ENCODE results near the gene AQP1.

DNA sequence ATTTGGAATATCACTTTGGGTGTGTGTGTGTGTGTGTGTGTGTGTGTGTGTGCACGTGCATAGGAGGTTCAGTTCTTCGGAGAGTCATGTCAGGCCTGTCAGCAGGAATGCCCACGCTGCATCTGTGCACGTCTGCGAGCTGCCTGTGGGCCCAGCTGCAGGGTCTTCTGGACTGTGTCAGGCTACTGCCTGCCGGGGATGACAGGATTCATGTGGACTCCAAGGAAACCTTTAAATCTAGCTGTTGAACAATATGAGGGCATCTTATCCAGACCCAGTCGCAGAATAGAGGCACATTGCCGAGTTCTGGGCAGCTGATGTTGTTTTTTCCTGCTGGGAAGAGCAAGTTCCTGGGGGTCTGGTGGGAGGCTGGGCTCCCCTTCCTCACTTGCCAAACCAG is 19.0 kb downstream of the AQP1 start:
- TF ChIP-seq STAG1 (CRISPR knock-in tag; IDR thresholded peaks at IDR 0.05) (no peak), ZNF354B (CRISPR knock-in tag; IDR thresholded peaks at IDR 0.05) (no peak), POLR2A (IDR thresholded peaks at IDR 0.05; ENCODE audit: insufficient read depth in 1 of 2, low read depth in 2 of 2, low read length in 2 of 2) (no peak), ZNF709 (CRISPR knock-in tag; IDR thresholded peaks at IDR 0.05) (no peak), ZFX (CRISPR knock-in tag; IDR thresholded peaks at IDR 0.05; ENCODE audit: low read depth) (no peak), KDM5A (IDR thresholded peaks at IDR 0.05; ENCODE audit: borderline replicate concordance, low read length) (no peak)
- TF ChIP-seq, protein P1, sequence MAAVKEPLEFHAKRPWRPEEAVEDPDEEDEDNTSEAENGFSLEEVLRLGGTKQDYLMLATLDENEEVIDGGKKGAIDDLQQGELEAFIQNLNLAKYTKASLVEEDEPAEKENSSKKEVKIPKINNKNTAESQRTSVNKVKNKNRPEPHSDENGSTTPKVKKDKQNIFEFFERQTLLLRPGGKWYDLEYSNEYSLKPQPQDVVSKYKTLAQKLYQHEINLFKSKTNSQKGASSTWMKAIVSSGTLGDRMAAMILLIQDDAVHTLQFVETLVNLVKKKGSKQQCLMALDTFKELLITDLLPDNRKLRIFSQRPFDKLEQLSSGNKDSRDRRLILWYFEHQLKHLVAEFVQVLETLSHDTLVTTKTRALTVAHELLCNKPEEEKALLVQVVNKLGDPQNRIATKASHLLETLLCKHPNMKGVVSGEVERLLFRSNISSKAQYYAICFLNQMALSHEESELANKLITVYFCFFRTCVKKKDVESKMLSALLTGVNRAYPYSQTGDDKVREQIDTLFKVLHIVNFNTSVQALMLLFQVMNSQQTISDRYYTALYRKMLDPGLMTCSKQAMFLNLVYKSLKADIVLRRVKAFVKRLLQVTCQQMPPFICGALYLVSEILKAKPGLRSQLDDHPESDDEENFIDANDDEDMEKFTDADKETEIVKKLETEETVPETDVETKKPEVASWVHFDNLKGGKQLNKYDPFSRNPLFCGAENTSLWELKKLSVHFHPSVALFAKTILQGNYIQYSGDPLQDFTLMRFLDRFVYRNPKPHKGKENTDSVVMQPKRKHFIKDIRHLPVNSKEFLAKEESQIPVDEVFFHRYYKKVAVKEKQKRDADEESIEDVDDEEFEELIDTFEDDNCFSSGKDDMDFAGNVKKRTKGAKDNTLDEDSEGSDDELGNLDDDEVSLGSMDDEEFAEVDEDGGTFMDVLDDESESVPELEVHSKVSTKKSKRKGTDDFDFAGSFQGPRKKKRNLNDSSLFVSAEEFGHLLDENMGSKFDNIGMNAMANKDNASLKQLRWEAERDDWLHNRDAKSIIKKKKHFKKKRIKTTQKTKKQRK (IDR thresholded peaks at IDR 0.05; ENCODE audit: low read length) = no peak
- TF ChIP-seq, protein P2, sequence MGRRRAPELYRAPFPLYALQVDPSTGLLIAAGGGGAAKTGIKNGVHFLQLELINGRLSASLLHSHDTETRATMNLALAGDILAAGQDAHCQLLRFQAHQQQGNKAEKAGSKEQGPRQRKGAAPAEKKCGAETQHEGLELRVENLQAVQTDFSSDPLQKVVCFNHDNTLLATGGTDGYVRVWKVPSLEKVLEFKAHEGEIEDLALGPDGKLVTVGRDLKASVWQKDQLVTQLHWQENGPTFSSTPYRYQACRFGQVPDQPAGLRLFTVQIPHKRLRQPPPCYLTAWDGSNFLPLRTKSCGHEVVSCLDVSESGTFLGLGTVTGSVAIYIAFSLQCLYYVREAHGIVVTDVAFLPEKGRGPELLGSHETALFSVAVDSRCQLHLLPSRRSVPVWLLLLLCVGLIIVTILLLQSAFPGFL (CRISPR knock-in tag; IDR thresholded peaks at IDR 0.05) = no peak
